Spinal cord (tissue), 10 donors: ENCODE results near the gene CDH2. TPM values are rescaled to one million over a fixed set of nuclear protein-coding genes. Genes with fewer than 3 reads are reported as not detected.

Source experiments
- DNase-seq, 6 donors: peaks; one replicate each; pipeline versions ENCODE4 v3.0.0 to v3.0.0-alpha.2; 2013 to 2015; ENCODE audit warnings: low spot score in 6 of 6, low read depth in 4 of 6
- H3K27ac ChIP-seq: one replicate; pipeline ENCODE4 v1.5.1; 2013; ENCODE audit warnings: low read depth, low read length, control low read depth
- H3K27me3 ChIP-seq: one replicate; pipeline ENCODE4 v1.6.1; 2013; ENCODE audit warnings: low read length; ENCODE audit not compliant: control insufficient read depth, insufficient read depth
- H3K36me3 ChIP-seq: one replicate; pipeline ENCODE4 v1.6.1; 2013; ENCODE audit warnings: low read length; ENCODE audit not compliant: control insufficient read depth, insufficient read depth
- H3K4me1 ChIP-seq: one replicate; pipeline ENCODE4 v1.6.1; 2013; ENCODE audit warnings: low read length; ENCODE audit not compliant: control insufficient read depth, insufficient read depth
- H3K4me3 ChIP-seq: one replicate; pipeline ENCODE4 v1.5.1; 2013; ENCODE audit warnings: low read depth, low read length, control low read depth
- H3K9me3 ChIP-seq: one replicate; pipeline ENCODE4 v1.6.1; 2013; ENCODE audit warnings: low read length; ENCODE audit not compliant: control insufficient read depth, insufficient read depth
- WGBS: methylation state at CpG from one replicate; pipeline ENCODE4 v1.1.5; 2013; ENCODE audit warnings: missing lambda C conversion rate; ENCODE audit not compliant: insufficient coverage; 5-methylcytosine and 5-hydroxymethylcytosine counted together
- polyA plus RNA-seq, 2 donors: library from polyadenylated mRNA; unstranded; fragments of 120-200 nt; gene quantifications; one replicate each; pipeline ENCODE4 v1.2.1, GENCODE V29; 2013; ENCODE audit not compliant: insufficient read length in 2 of 2
- total RNA-seq, 2 donors: library from RNA; depleted of rRNA in 1 of 2; stranded (reverse); fragments of 120-200 nt in 1 of 2; fragments of >200 nt in 1 of 2; gene quantifications; one replicate each; pipeline versions ENCODE4 v1.2.3 to v1.2.4, GENCODE V29; 2013 to 2014
- donor health status: healthy.

CDH2 gene
- total and polyA plus RNA-seq, 4 donors: 58.9 to 142 (median 107) TPM

GRCh38 chr18:28032177-28032576, 144.8 kb downstream of the CDH2 start:
- Histone ChIP-seq H3K9me3 (no peaks in the 10 kb centered on the region), H3K4me3 (no peak overlapping the region), H3K4me1 (no peaks in the 10 kb centered on the region), H3K27ac (no peak overlapping the region), H3K36me3 (no peaks in the 10 kb centered on the region), H3K27me3 (no peaks in the 10 kb centered on the region)
- no CpG with 5 or more reads among the region's 2 CpGs for WGBS
- no peak for DNase-seq

- WGBS: no CpG with 5 or more reads among the region's 1 CpG
- no peaks in the 10 kb centered on the region for H3K27me3 ChIP-seq
- no peaks in the 10 kb centered on the region for H3K9me3 ChIP-seq
- no peak for DNase-seq
- H3K27ac ChIP-seq: no peak overlapping the region
- H3K36me3 ChIP-seq: no peaks in the 10 kb centered on the region
- no peak overlapping the region for H3K4me3 ChIP-seq
- no peaks in the 10 kb centered on the region for H3K4me1 ChIP-seq
Observed at GRCh38 chr18:28030458-28030857, 146.5 kb downstream of the CDH2 start.

GRCh38 chr18:28027755-28028154, 149.2 kb downstream of the CDH2 start:
- Histone ChIP-seq H3K4me1 (no peaks in the 10 kb centered on the region), H3K9me3 (no peaks in the 10 kb centered on the region), H3K4me3 (no peak overlapping the region), H3K36me3 (no peaks in the 10 kb centered on the region), H3K27ac (no peak overlapping the region), H3K27me3 (no peaks in the 10 kb centered on the region)
- no CpG with 5 or more reads among the region's 2 CpGs for WGBS
- DNase-seq: no peak

GRCh38 chr18:28019425-28020108, 157.4 kb downstream of the CDH2 start:
- DNase-seq: no peak
- Histone ChIP-seq H3K9me3 (no peaks in the 10 kb centered on the region), H3K27ac (no peak overlapping the region), H3K27me3 (no peaks in the 10 kb centered on the region), H3K4me3 (no peak overlapping the region), H3K4me1 (no peaks in the 10 kb centered on the region), H3K36me3 (no peaks in the 10 kb centered on the region)
- no CpG with 5 or more reads among the region's 3 CpGs for WGBS

- no peaks in the 10 kb centered on the region for H3K4me1 ChIP-seq
- H3K4me3 ChIP-seq: no peak overlapping the region
- no peak overlapping the region for H3K27ac ChIP-seq
Observed at GRCh38 chr18:28018351-28018750, 158.6 kb downstream of the CDH2 start.

GRCh38 chr18:28015671-28016070, 161.3 kb downstream of the CDH2 start:
- Histone ChIP-seq H3K4me3 (no peak overlapping the region), H3K27ac (no peak overlapping the region), H3K9me3 (no peaks in the 10 kb centered on the region), H3K4me1 (no peaks in the 10 kb centered on the region), H3K27me3 (no peaks in the 10 kb centered on the region), H3K36me3 (no peaks in the 10 kb centered on the region)
- DNase-seq: no peak
- 53% methylated on average over 2 of the region's 3 CpGs for WGBS

More at GRCh38 chr18:28018351-28018750, 158.6 kb downstream of the CDH2 start:
- H3K36me3 ChIP-seq: no peaks in the 10 kb centered on the region
- no peaks in the 10 kb centered on the region for H3K27me3 ChIP-seq
- no peak for DNase-seq
- H3K9me3 ChIP-seq: no peaks in the 10 kb centered on the region

GRCh38 chr18:28013066-28013465, 163.9 kb downstream of the CDH2 start:
- Histone ChIP-seq H3K4me1 (no peaks in the 10 kb centered on the region), H3K4me3 (no peak overlapping the region), H3K27ac (no peak overlapping the region), H3K36me3 (no peaks in the 10 kb centered on the region), H3K27me3 (no peaks in the 10 kb centered on the region), H3K9me3 (no peaks in the 10 kb centered on the region)
- DNase-seq: peak in 2 of 6 donors; percentile 37 to 52
- no CpG with 5 or more reads among the region's 1 CpG for WGBS

GRCh38 chr18:28012336-28012735, 164.6 kb downstream of the CDH2 start:
- Histone ChIP-seq H3K27me3 (no peaks in the 10 kb centered on the region), H3K27ac (no peak overlapping the region), H3K9me3 (no peaks in the 10 kb centered on the region), H3K4me1 (no peaks in the 10 kb centered on the region), H3K36me3 (peaks cover 4% of the 10 kb centered on the region), H3K4me3 (no peak overlapping the region)
- DNase-seq: peak in 1 of 6 donors; percentile 38

- 72% methylated on average over 5 of the region's 6 CpGs for WGBS
- Histone ChIP-seq H3K4me3 (no peak overlapping the region), H3K4me1 (no peaks in the 10 kb centered on the region), H3K36me3 (peaks cover 7% of the 10 kb centered on the region), H3K27me3 (no peaks in the 10 kb centered on the region), H3K27ac (no peak overlapping the region), H3K9me3 (no peaks in the 10 kb centered on the region)
- DNase-seq: no peak
Observed at GRCh38 chr18:28009589-28009988, 167.3 kb downstream of the CDH2 start.

- no peaks in the 10 kb centered on the region for H3K27me3 ChIP-seq
- DNase-seq: no peak
- H3K4me1 ChIP-seq: no peaks in the 10 kb centered on the region
- H3K27ac ChIP-seq: no peak overlapping the region
- peaks cover 7% of the 10 kb centered on the region for H3K36me3 ChIP-seq
- no peaks in the 10 kb centered on the region for H3K9me3 ChIP-seq
- no peak overlapping the region for H3K4me3 ChIP-seq
- whole genome bisulfite sequencing: 89% methylated on average over 3 of the region's 5 CpGs
Observed at GRCh38 chr18:28007841-28008240, 169.1 kb downstream of the CDH2 start.
